Caco-2 (cell line): Measurements from ENCODE around the gene TBCE. TPM values are rescaled to one million over a fixed set of nuclear protein-coding genes. Genes with fewer than 3 reads are reported as not detected.

Experiments used
- BruUV-seq: library from RNA; stranded (reverse); fragments of 400-500 nt; replicated peaks from 2 replicates; lab custom pipeline; 2021; lab: Mats Ljungman, UMichigan
- CTCF ChIA-PET: fragments of 300-600 bp; sonication (Branson Sonifier 250); formaldehyde crosslinking; loops from one replicate; lab custom pipeline; 2022; ENCODE audit warnings: antibody characterized with exemption; lab: Charles Lee
- POLR2A ChIA-PET: fragments of 300-600 bp; sonication (Branson Sonifier 250); formaldehyde crosslinking; loops from one replicate; lab custom pipeline; 2022; ENCODE audit warnings: antibody characterized with exemption; lab: Charles Lee
- DNase-seq, 2 experiments: peaks; one replicate each; pipeline versions ENCODE4 v3.0.0 to v3.0.0-alpha.2; 2020 to 2022
- H3K27me3 ChIP-seq: replicated peaks from 2 replicates; pipeline ENCODE4 v1.6.0; 2011; ENCODE audit warnings: low read length; ENCODE audit not compliant: control insufficient read depth, insufficient read depth
- H3K36me3 ChIP-seq: 2 replicates; pipeline ENCODE4 v1.5.1; 2011; ENCODE audit warnings: low read length; ENCODE audit not compliant: control insufficient read depth, insufficient read depth
- H3K4me1 ChIP-seq: fragments of 250-450 bp; sonication (Bioruptor Pico); 2 replicates; pipeline ENCODE4 v1.5.1; 2020; ENCODE audit warnings: mild to moderate bottlenecking
- H3K4me3 ChIP-seq: 2 replicates; pipeline ENCODE4 v1.5.1; 2011; ENCODE audit warnings: low read depth, mild to moderate bottlenecking, control low read depth, low read length
- H3K9me3 ChIP-seq: fragments of 250-450 bp; sonication (Bioruptor Pico); 2 replicates; pipeline ENCODE4 v1.5.1; 2020; ENCODE audit warnings: mild to moderate bottlenecking, moderate library complexity
- H3K27ac Mint-ChIP-seq: one replicate; pipeline ENCODE4 v1.8.0; 2022; ENCODE audit warnings: mixed read lengths; ENCODE audit not compliant: unreplicated experiment
- H3K27me3 Mint-ChIP-seq: one replicate; pipeline ENCODE4 v1.8.0; 2022; ENCODE audit warnings: mixed read lengths; ENCODE audit not compliant: insufficient read depth, unreplicated experiment
- H3K36me3 Mint-ChIP-seq: one replicate; pipeline ENCODE4 v1.8.0; 2022; ENCODE audit warnings: mild to moderate bottlenecking, mixed read lengths; ENCODE audit not compliant: insufficient read depth, unreplicated experiment
- H3K4me1 Mint-ChIP-seq: one replicate; pipeline ENCODE4 v1.8.0; 2022; ENCODE audit warnings: low read depth, mixed read lengths; ENCODE audit not compliant: unreplicated experiment
- H3K4me3 Mint-ChIP-seq: one replicate; pipeline ENCODE4 v1.8.0; 2022; ENCODE audit warnings: mild to moderate bottlenecking, moderate library complexity, mixed read lengths; ENCODE audit not compliant: unreplicated experiment
- H3K9me3 Mint-ChIP-seq: one replicate; pipeline ENCODE4 v1.8.0; 2022; ENCODE audit warnings: mixed read lengths; ENCODE audit not compliant: unreplicated experiment
- intact Hi-C: fragments of 100-400 bp; cut with micrococcal nuclease; formaldehyde crosslinking; loops from one replicate; pipeline ENCODE4 v1.10.0; 2022; ENCODE audit not compliant: unreplicated experiment
- total RNA-seq: library from RNA; stranded (reverse); gene quantifications from 2 replicates; pipeline ENCODE4 v1.2.3, GENCODE V29; 2022
- TF ChIP-seq, protein P1 (sequence below), 2 experiments: fragments of 200-600 bp in 1 of 2; IDR thresholded peaks; 1 replicate in 1 of 2; 2 replicates in 1 of 2; pipeline versions ENCODE4 v1.5.1 to v1.8.0; 2011 to 2022; ENCODE audit warnings: antibody characterized with exemption in 1 of 2, control low read depth in 1 of 2, inconsistent platforms in 1 of 2, low read depth in 1 of 2, low read length in 1 of 2, mild to moderate bottlenecking in 1 of 2, moderate library complexity in 1 of 2; ENCODE audit not compliant: insufficient read depth in 1 of 2, severe bottlenecking in 1 of 2, unreplicated experiment in 1 of 2

TBCE gene
- total RNA-seq, 1 experiment from 2014 or later = 40.0 TPM

DNA sequence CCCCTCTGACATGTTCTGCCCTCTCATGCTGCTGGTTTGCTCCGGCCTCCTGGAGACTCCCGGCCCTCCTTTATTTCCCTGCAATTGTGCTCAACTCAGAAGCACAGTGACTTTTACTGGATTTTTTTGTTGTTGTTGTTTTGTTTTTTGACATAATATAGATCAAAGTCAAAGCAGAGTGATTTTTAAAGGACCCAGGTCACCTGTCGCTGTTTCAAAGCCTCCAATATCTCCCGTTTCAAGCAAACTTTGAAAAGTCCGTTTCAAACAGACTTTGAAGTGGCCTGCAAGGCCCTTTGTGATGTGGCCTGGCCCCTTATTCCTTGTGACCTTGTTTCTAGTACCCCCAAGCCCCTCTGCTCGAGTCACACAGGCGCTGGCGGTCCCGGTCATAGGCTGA is 58.1 kb downstream of the TBCE start:
- no TSS peak for BruUV-seq
- TF ChIP-seq, protein P1, sequence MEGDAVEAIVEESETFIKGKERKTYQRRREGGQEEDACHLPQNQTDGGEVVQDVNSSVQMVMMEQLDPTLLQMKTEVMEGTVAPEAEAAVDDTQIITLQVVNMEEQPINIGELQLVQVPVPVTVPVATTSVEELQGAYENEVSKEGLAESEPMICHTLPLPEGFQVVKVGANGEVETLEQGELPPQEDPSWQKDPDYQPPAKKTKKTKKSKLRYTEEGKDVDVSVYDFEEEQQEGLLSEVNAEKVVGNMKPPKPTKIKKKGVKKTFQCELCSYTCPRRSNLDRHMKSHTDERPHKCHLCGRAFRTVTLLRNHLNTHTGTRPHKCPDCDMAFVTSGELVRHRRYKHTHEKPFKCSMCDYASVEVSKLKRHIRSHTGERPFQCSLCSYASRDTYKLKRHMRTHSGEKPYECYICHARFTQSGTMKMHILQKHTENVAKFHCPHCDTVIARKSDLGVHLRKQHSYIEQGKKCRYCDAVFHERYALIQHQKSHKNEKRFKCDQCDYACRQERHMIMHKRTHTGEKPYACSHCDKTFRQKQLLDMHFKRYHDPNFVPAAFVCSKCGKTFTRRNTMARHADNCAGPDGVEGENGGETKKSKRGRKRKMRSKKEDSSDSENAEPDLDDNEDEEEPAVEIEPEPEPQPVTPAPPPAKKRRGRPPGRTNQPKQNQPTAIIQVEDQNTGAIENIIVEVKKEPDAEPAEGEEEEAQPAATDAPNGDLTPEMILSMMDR (IDR thresholded peaks at IDR 0.05; ENCODE audit: insufficient read depth in 1 of 2, low read depth in 1 of 2, low read length in 1 of 2, severe bottlenecking in 1 of 2, unreplicated experiment in 1 of 2) = no peak
- H3K27ac Mint-ChIP-seq = no peak overlapping the region

DNA sequence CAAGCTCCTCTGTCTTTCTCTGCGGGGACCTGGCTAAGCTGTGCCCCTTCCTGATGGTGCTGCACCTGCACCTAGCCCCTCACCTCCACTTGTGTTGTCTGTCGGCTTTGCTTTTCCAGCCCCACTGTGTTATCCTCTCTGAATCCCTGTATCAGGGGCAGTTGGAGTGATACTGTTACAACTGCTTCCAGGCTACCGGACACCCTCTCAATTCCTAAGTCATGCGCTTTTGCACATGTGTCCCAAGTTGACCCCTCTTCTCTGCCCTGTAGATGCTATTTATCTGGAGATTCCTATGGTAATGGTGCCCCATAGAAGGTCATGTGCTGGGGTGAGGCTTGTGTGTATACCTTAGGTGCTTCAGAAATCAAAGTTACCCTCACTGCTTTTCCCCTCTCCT is 58.9 kb downstream of the TBCE start:
- no TSS peak for BruUV-seq
- intact Hi-C loops = no loop called here
- H3K9me3 ChIP-seq = no peaks in the 10 kb centered on the region
- POLR2A ChIA-PET = no interaction called here
- Mint-ChIP-seq H3K4me1 (peaks cover 6% of the 10 kb centered on the region), H3K9me3 (no peaks in the 10 kb centered on the region), H3K27me3 (no peaks in the 10 kb centered on the region), H3K4me3 (no peak overlapping the region), H3K36me3 (no peaks in the 10 kb centered on the region), H3K27ac (no peak overlapping the region)
- no peaks in the 10 kb centered on the region for H3K4me1 ChIP-seq
- no peak overlapping the region for H3K4me3 ChIP-seq
- TF ChIP-seq, protein P1 (IDR thresholded peaks at IDR 0.05; ENCODE audit: insufficient read depth in 1 of 2, low read depth in 1 of 2, low read length in 1 of 2, severe bottlenecking in 1 of 2, unreplicated experiment in 1 of 2) = no peak
- no peaks in the 10 kb centered on the region for H3K27me3 ChIP-seq
- no peaks in the 10 kb centered on the region for H3K36me3 ChIP-seq
- no peak for DNase-seq
- CTCF ChIA-PET = no interaction called here

More for the DNA sequence above, 58.1 kb downstream of the TBCE start:
- ChIA-PET CTCF (no interaction called here), POLR2A (no interaction called here)
- H3K4me3 Mint-ChIP-seq = no peak overlapping the region
- H3K4me1 Mint-ChIP-seq = peaks cover 6% of the 10 kb centered on the region
- Histone ChIP-seq H3K9me3 (no peaks in the 10 kb centered on the region), H3K4me1 (no peaks in the 10 kb centered on the region), H3K36me3 (no peaks in the 10 kb centered on the region; the same call in 1 of the 2 replicates), H3K4me3 (no peak overlapping the region), H3K27me3 (no peaks in the 10 kb centered on the region)
- H3K36me3 Mint-ChIP-seq = peaks cover 5% of the 10 kb centered on the region
- no peak for DNase-seq
- no peaks in the 10 kb centered on the region for H3K27me3 Mint-ChIP-seq
- H3K9me3 Mint-ChIP-seq = no peaks in the 10 kb centered on the region
- intact Hi-C loops = no loop called here

DNA sequence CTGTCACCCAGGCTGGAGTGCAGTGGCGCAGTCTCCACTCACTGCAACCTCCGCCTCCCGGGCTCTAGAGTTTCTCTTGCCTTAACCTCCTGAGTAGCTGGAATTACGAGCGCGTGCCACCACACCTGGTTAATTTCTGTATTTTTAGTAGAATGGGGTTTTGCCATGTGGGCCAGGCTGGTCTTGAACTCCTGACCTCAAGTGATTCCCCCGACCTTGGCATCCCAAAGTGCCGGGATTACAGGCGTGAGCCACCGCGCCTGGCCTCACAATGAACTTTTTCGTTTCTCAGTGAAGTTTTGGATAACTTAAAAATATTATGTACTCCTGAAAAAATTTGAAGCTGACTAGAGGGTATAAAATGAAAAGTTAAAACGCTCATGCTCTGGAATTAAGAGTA is 59.5 kb downstream of the TBCE start:
- BruUV-seq = no TSS peak

More for the DNA sequence above, 59.5 kb downstream of the TBCE start:
- Histone ChIP-seq H3K36me3 (no peaks in the 10 kb centered on the region), H3K4me3 (no peak overlapping the region), H3K9me3 (no peaks in the 10 kb centered on the region), H3K4me1 (no peaks in the 10 kb centered on the region), H3K27me3 (no peaks in the 10 kb centered on the region)
- Mint-ChIP-seq H3K27ac (no peak overlapping the region), H3K36me3 (no peaks in the 10 kb centered on the region), H3K4me3 (no peak overlapping the region), H3K27me3 (no peaks in the 10 kb centered on the region), H3K9me3 (no peaks in the 10 kb centered on the region), H3K4me1 (peaks cover 6% of the 10 kb centered on the region)
- intact Hi-C loops = no loop called here
- TF ChIP-seq, protein P1 (IDR thresholded peaks at IDR 0.05; ENCODE audit: insufficient read depth in 1 of 2, low read depth in 1 of 2, low read length in 1 of 2, severe bottlenecking in 1 of 2, unreplicated experiment in 1 of 2) = no peak
- ChIA-PET CTCF (no interaction called here), POLR2A (no interaction called here)
- no peak for DNase-seq
